HG03280 (cell line): ENCODE data around the gene PIK3CA.
"Not testable (repeated sequence)": the region's sequence is repeated elsewhere in the genome, so short reads cannot be mapped to it uniquely, and the experiment has no call there.

ENCODE experiments used
- ATAC-seq: cut with Tn5 transposase; IDR thresholded peaks from one replicate; pipeline ENCODE4 v1.9.1; 2021; ENCODE audit warnings: mild to moderate bottlenecking, moderate library complexity; ENCODE audit not compliant: unreplicated experiment

The PIK3CA gene

GRCh38 chr3:179147873-179148615 lies at the start of gene PIK3CA:
TSS of gene PIK3CA (plus strand) at chr3:179148357. CDS start at chr3:179198826, 50,469 bp downstream.
- ATAC-seq: peak; percentile 78

GRCh38 chr3:179098388-179099077 lies 49.6 kb upstream of the PIK3CA start:
- ATAC-seq: no peak

GRCh38 chr3:179100652-179101051 lies 47.5 kb upstream of the PIK3CA start:
- ATAC-seq: no peak

DNA sequence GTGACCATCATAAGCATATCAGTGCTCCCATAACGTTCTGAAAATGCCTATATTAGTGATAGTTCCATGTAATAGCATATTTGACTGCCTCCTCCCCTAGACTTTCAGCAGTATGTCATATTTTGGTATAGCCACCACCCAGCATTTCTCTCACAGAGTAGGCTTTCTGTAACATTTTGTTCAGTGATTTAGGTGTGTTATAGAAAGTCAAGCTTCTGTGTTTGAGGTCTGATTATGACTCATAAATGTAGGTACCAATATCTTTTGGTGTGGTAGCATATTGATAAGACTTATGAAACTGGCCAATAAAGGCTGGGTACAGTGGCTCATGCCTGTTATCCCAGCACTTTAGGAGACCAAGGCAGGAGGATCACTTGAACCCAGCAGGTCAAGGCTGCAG lies 42.3 kb upstream of the PIK3CA start:
- ATAC-seq: no peak

GRCh38 chr3:179107617-179108016 lies 40.5 kb upstream of the PIK3CA start:
- ATAC-seq: no peak

GRCh38 chr3:179108086-179108485 lies 40.1 kb upstream of the PIK3CA start:
- ATAC-seq: no peak

- no peak for ATAC-seq
Observed at GRCh38 chr3:179113903-179114302, 34.3 kb upstream of the PIK3CA start.

DNA sequence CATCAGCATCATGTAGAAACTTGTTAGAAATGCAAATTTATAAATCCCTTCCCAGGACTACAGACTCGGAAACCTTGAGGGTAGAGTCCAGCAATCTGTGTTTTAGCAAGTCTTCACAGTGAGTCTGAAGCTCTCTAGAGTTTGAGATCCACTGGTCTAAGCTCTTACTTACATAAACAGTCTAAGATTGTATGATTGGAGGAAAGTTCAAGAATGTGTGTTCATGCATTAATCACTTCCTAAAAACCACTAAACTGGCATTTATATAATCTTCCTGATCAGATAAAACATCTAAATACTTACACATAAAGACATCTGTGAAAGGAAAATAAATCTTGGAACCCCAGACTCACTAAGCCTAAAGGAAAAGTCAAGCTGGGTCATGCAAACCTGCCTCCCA lies 32.7 kb upstream of the PIK3CA start:
- not testable (repeated sequence) for ATAC-seq

DNA sequence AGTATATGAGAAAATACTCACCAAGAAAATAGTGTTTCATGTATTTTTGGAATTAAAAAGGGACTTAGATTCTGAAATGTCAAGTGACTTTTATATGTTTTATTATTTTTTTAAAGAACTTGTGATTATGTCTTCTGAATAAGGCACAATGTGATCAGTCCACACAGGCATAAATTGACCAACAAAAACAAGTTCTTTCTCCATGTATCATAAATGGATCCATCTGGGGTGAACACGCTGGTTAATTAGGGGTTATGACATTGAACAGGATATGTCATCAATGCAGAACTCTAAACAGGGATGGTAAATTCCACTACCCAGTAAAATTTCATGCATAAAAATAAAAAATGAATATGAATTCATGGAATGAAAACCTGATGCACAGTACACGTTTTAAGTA lies 31.3 kb upstream of the PIK3CA start:
- no peak for ATAC-seq

DNA sequence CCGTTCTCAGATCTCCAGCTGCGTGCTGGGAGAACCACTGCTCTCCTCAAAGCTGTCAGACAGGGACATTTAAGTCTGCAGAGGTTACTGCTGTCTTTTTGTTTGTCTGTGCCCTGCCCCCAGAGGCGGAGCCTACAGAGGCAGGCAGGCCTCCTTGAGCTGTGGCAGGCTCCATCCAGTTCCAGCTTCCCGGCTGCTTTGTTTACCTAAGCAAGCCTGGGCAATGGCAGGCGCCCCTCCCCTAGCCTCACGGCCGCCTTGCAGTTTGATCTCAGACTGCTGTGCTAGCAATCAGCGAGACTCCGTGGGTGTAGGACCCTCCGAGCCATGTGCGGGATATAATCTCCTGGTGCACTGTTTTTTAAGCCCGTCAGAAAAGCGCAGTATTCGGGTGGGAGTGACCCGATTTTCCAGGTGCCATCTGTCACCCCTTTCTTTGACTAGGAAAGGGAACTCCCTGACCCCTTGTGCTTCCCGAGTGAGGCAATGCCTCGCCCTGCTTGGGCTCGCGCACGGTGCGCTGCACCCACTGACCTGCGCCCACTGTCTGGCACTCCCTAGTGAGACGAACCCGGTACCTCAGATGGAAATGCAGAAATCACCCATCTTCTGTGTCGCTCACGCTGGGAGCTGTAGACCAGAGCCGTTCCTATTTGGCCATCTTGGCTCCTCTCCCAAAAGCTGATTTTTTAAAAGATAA lies 15.8 kb upstream of the PIK3CA start:
- not testable (repeated sequence) for ATAC-seq

GRCh38 chr3:179133575-179133974 lies 14.6 kb upstream of the PIK3CA start:
- no peak for ATAC-seq

DNA sequence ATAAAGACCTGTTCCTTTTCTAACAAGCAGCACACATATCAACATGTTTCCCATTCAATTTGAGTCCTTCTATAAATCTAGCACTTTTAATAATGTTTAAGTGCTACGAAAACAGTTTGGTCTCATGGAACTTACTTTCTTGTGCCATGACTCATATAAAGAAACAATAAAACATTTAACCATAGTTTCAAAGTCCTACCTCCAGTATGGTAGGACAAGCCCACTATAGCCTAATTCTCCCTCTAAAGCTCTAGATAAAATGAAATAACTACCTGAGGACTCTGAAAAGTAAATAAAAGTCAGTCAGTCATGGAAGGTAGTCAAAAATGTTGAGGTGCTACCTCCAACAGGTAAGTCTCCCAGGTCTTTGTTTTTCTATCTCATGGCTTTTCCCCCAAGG lies 12.0 kb upstream of the PIK3CA start:
- ATAC-seq: no peak

DNA sequence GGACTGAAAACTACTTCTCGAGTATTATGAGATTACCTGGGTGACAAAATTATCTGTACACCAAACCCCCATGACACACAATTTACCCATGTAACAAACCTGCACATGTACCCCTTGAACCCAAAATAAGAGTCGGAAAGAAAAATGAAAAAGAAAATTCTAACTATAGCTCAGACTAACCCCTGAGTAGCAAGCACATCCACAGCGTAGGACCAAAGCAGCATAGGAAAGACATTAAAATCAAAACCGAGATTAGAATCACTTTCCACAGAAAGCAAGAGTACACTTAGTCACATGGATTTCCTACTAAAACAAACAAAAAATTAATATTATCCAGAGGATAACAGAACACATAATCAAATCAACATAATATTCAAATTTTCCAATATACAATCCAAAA lies 6.3 kb upstream of the PIK3CA start:
- no peak for ATAC-seq

DNA sequence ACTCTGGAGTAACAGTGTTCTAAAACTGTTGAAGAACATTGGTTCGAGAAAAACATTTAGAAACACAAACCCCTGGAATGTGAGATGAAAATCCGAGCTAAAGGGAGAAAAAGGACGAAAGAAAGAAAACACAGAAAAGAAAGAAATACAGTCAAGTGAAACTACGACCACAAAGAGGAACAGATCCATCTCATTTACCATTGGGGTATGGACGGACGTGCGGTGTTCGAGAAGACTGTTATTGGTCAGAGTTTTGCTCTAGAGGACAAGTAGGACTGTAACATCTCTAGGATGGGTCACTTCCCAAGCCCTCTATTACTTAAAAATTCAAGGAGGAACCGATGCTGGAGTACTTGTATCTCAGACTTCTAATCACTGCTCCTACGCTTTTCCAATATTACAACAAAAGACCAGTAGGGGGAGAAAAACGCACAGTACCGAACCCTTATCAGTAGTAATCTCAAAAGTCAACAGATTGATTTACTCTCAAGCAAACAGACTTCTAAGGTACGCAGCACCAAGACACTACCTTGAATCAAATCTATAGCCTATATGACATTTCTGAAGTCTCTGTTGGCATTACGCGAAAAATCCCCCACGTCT lies 1.1 kb upstream of the PIK3CA start:
- peak; percentile 23 for ATAC-seq

GRCh38 chr3:179147514-179147872 lies 664 bp upstream of the PIK3CA start:
- peak; percentile 34 for ATAC-seq

DNA sequence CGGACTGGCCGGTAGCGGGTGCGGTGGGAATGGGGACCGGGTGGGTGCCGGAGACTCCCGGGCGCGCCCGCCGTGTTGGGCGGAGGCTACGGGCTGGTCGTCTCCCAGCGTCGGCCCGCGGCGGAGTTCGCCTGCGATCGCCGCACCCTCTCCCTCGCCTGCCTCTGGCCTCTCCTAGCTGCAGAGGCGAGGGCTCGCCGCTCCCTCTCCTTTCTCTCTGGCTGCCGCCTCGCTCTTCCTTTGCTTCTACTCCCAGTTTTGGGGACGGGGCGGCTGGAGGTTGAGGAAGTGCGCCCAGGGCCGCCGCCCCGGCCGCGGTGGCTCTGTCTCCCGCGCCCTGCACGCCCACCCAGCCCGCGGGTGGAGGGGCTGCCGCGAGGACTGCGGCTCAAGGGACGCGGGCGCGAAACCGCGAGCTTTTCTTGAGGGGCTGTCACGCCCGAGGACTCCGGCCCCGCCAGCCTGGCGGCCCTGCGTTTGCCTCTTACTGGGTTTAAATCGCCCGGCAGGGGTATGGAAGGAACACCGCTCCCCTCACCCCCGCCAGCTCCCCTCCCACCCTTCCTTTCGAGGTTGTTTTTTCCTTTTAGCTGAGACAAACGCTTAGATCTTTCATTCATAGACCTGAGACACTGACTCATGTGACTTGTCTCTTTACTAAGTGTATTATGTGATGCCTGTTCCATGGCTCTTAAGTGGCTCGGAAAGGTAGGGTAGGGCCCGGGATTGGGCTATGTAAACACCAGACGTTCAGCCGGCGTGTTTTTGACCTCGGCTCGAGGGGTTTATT lies 654 bp downstream of the PIK3CA start:
- peak; percentile 30 for ATAC-seq

DNA sequence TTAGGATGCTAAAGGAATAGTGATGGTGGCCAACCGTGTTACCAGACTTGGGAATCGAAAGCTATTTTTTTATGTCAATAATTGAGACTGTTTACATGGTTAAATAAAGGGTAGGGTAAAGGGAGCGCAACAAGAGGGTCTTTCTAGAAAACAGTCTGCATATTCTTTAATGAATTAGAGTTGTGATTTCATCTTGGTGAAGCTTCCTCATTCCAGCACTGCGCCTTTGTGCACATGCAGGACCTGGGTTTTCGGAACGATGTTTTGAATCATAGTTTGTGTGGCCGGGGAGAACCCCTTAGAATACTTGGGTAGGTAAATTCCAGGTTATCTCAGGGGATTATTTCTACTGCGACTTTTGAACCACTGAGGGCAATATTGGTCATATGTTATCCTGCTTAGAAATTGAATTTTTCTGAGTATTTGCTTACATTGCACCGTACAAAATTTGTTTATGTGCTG lies 1.3 kb downstream of the PIK3CA start:
- no peak for ATAC-seq

- no peak for ATAC-seq
Observed at GRCh38 chr3:179149951-179150350, 1.8 kb downstream of the PIK3CA start.

DNA sequence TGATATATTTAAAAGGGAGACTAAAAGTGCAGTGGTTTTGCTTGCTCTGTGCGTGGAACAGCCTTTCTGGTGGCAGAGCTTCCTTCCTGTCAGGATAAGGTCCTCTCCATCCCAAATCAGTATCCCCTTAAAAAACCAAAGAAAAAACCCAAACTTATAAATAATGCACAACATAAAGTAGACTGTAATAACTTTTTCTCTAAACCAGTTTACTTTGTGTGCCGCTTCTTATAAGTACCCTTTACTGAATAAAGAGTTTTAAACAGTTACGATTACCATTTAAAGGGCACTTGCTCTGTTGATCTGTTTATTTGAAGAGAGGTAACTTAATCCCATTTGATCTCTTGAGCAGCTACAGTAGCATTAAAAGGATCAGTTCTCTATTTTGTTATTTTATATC lies 2.5 kb downstream of the PIK3CA start:
- no peak for ATAC-seq

GRCh38 chr3:179151474-179151873 lies 3.3 kb downstream of the PIK3CA start:
- no peak for ATAC-seq

- ATAC-seq: no peak
Observed at GRCh38 chr3:179156170-179156569, 8.0 kb downstream of the PIK3CA start.
